HG03139 (cell line): ENCODE measurements around the gene GPX2.
A peak's percentile ranks its signal among the peaks of the same experiment; 100 is the strongest.
"Not testable (repeated sequence)": the region's sequence is repeated elsewhere in the genome, so short reads cannot be mapped to it uniquely, and the experiment has no call there.

Experiments used
- ATAC-seq: cut with Tn5 transposase; IDR thresholded peaks from one replicate; pipeline ENCODE4 v1.9.1; 2021; ENCODE audit not compliant: unreplicated experiment

The GPX2 gene

GRCh38 chr14:64915029-64915424 lies 27.5 kb downstream of the GPX2 start:
- ATAC-seq, result no peak

GRCh38 chr14:64914237-64915028 lies 28.1 kb downstream of the GPX2 start, which contains the start of gene CHURC1:
TSS of gene CHURC1 (plus strand) at chr14:64914455. CDS start at chr14:64914496, 41 bp downstream.
- ATAC-seq, result peak; percentile 96

GRCh38 chr14:64913477-64913876 lies 29.1 kb downstream of the GPX2 start:
- not testable (repeated sequence) for ATAC-seq

- no peak for ATAC-seq
Measured at GRCh38 chr14:64912261-64912660, 30.3 kb downstream of the GPX2 start.

- no peak for ATAC-seq
Measured at GRCh38 chr14:64910847-64911495, 31.6 kb downstream of the GPX2 start.

- ATAC-seq, result no peak
Measured at GRCh38 chr14:64906022-64906421, 36.5 kb downstream of the GPX2 start.

- ATAC-seq, result no peak
Measured at GRCh38 chr14:64899958-64900357, 42.6 kb downstream of the GPX2 start.

- ATAC-seq, result no peak
Measured at GRCh38 chr14:64891839-64892375, 50.6 kb downstream of the GPX2 start.

GRCh38 chr14:64891173-64891838 lies 51.2 kb downstream of the GPX2 start:
- ATAC-seq, result no peak

GRCh38 chr14:64889352-64889751 lies 53.2 kb downstream of the GPX2 start:
- no peak for ATAC-seq
